GM19240 (cell line): Measurements from ENCODE around the gene DCC.

Source experiments
- DNase-seq: peaks from one replicate; pipeline ENCODE4 v3.0.0; 2011; ENCODE audit warnings: low spot score; ENCODE audit not compliant: insufficient read length

DCC gene

GRCh38 chr18:53566626-53567025, 1226.6 kb downstream of the DCC start:
- DNase-seq = no peak

- peak; percentile 12 for DNase-seq
Observed at GRCh38 chr18:53567929-53568574, 1228.1 kb downstream of the DCC start.
